Activated T-helper 17 cell treated with anti-CD3 and anti-CD28 coated beads, Interleukin-2, amount 50 U/mL, for 72 hours (primary cell): ENCODE results near the gene SLC25A52. TPM values are rescaled to one million over a fixed set of nuclear protein-coding genes. Genes with fewer than 3 reads are reported as not detected.
"Not testable (repeated sequence)": the region's sequence is repeated elsewhere in the genome, so short reads cannot be mapped to it uniquely, and the experiment has no call there.

Source experiments
- ATAC-seq: fragments of 150-1000 bp; cut with Tn5 transposase; replicated peaks from 2 replicates; pipeline ENCODE4 v1.10.0; 2021; ENCODE audit warnings: mild to moderate bottlenecking, moderate library complexity
- H3K27ac Mint-ChIP-seq: one replicate; pipeline ENCODE4 v1.8.0; 2022; ENCODE audit warnings: mixed read lengths
- H3K27me3 Mint-ChIP-seq: one replicate; pipeline ENCODE4 v1.8.0; 2022; ENCODE audit warnings: mixed read lengths
- H3K36me3 Mint-ChIP-seq: one replicate; pipeline ENCODE4 v1.8.0; 2022; ENCODE audit warnings: low read depth, mild to moderate bottlenecking, mixed read lengths
- H3K4me1 Mint-ChIP-seq: one replicate; pipeline ENCODE4 v1.8.0; 2022; ENCODE audit warnings: mixed read lengths
- H3K4me3 Mint-ChIP-seq: one replicate; pipeline ENCODE4 v1.8.0; 2022; ENCODE audit warnings: mild to moderate bottlenecking, mixed read lengths
- H3K9me3 Mint-ChIP-seq: one replicate; pipeline ENCODE4 v1.8.0; 2022; ENCODE audit warnings: mixed read lengths
- total RNA-seq, 2 donors: library from RNA; stranded (reverse); gene quantifications; one replicate each; pipeline ENCODE4 v1.2.3, GENCODE V29; 2022

The SLC25A52 gene, protein sequence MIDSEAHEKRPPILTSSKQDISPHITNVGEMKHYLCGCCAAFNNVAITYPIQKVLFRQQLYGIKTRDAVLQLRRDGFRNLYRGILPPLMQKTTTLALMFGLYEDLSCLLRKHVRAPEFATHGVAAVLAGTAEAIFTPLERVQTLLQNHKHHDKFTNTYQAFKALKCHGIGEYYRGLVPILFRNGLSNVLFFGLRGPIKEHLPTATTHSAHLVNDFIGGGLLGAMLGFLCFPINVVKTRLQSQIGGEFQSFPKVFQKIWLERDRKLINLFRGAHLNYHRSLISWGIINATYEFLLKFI
- not detected for total RNA-seq

DNA sequence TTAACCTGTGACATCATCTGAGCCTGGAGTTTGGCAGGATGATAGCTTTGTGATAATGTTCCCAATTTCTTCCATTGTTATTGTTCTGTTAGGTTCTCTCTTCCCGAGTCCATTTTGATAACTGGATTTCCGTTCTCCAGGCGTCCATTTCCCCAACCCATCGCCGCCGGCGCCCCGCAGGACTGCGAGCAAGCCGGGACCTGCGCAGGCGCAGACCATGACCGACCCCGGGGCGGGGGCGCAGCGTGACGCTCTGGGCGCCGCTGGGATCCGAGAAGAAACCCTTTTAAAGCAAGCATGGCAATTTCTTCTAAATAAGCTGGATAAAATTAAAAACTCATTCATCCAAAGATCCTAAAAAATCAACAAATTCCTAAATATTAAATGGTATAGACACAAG lies at the start of gene SLC25A52:
TSS of gene SLC25A52 (minus strand) at position 186 of the 400 bp plus-strand sequence. CDS start 219 bp downstream, outside the sequence.
- H3K27me3 Mint-ChIP-seq = peaks cover 8% of the 10 kb centered on the region
- H3K27ac Mint-ChIP-seq = no peak within 1 kb of the TSS
- no peak for ATAC-seq
- no peaks in the 10 kb centered on the region for H3K36me3 Mint-ChIP-seq
- H3K9me3 Mint-ChIP-seq = no peaks in the 10 kb centered on the region
- H3K4me3 Mint-ChIP-seq = no peak within 1 kb of the TSS
- no peaks in the 10 kb centered on the region for H3K4me1 Mint-ChIP-seq

DNA sequence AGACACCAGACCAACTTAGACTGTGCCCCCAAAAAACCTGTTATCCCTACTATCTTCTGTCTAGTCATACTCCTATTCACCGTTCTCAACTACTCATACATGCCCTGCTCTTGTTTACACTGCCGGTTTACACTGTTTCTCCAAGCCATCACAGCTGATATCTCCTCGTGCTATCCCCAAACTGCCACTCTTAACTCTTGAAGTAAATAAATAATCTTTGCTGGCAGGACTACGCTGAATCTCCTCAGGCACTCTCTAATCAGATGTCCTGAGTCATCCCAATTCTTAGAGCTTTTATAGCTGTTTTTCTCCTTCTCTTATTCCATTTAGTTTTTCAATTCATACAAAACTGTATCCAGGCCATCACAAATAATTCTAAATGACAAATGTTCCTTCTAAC lies 48.4 kb upstream of the SLC25A52 start:
- not testable (repeated sequence) for H3K27me3 Mint-ChIP-seq, ATAC-seq, H3K36me3 Mint-ChIP-seq, H3K27ac Mint-ChIP-seq, H3K4me3 Mint-ChIP-seq, H3K4me1 Mint-ChIP-seq, H3K9me3 Mint-ChIP-seq

DNA sequence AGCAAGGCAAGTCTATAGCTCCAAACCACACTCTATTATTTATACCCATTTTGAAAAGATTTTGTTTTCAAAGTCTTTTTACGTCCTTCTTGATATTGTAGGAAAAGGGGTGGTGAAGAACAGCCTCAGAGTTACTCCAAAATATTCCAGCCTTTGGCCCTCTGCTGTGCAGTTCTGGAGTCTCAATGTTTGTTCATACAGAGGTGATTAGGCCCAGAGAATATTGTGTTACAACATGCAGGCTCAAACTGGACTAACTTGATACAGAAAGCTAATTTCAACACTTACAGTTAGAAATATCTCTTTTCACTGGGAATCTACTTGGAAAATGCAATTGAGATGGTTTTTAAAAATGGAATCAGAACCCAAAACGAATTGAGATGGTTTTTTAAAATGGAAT lies 40.4 kb upstream of the SLC25A52 start:
- H3K4me3 Mint-ChIP-seq = no peak overlapping the region
- H3K4me1 Mint-ChIP-seq = no peaks in the 10 kb centered on the region
- H3K27me3 Mint-ChIP-seq = peaks cover 8% of the 10 kb centered on the region
- no peaks in the 10 kb centered on the region for H3K36me3 Mint-ChIP-seq
- ATAC-seq = no peak
- no peak overlapping the region for H3K27ac Mint-ChIP-seq
- no peaks in the 10 kb centered on the region for H3K9me3 Mint-ChIP-seq

DNA sequence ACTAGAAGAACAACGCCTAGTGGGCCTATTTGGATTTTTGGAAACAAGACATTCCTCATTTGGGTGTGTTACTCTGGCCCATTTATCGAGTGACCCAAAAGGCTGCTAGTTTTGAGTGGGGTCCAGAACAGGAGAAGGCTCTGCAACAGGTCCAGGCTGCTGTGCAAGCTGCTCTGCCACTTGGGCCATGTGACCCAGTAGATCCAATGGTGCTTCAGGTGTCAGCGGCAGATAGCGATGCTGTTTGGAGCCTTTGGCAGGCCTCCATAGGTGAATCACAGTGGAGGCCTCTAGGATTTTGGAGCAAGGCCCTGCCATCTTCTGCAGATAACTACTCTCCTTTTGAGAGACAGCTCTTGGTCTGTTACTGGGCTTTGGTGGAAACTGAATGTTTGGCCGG lies 38.6 kb upstream of the SLC25A52 start:
- H3K27ac Mint-ChIP-seq, H3K4me1 Mint-ChIP-seq, H3K9me3 Mint-ChIP-seq, ATAC-seq, H3K36me3 Mint-ChIP-seq, H3K4me3 Mint-ChIP-seq, H3K27me3 Mint-ChIP-seq: not testable (repeated sequence)

DNA sequence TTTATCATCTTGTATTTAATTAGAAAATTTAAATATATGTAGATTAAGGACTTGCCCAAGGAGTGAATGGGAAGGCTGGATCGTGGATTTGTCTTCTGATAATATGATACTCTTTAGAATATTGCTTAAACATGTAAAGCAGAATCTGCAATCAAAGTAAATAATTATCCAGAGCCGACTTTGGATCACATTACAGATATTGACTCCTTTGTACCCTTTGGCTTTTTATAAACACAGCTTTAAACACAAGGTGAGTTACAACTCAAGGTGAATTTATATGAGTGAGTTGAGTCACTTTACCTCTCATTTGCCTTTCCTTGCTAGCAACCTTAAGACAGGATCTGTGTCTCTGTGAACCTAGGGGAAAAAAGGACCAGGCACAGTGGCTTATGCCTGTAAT lies 37.7 kb upstream of the SLC25A52 start:
- no peak overlapping the region for H3K27ac Mint-ChIP-seq
- no peak for ATAC-seq
- peaks cover 8% of the 10 kb centered on the region for H3K27me3 Mint-ChIP-seq
- H3K4me1 Mint-ChIP-seq = no peaks in the 10 kb centered on the region
- H3K9me3 Mint-ChIP-seq = no peaks in the 10 kb centered on the region
- no peaks in the 10 kb centered on the region for H3K36me3 Mint-ChIP-seq
- H3K4me3 Mint-ChIP-seq = no peak overlapping the region

DNA sequence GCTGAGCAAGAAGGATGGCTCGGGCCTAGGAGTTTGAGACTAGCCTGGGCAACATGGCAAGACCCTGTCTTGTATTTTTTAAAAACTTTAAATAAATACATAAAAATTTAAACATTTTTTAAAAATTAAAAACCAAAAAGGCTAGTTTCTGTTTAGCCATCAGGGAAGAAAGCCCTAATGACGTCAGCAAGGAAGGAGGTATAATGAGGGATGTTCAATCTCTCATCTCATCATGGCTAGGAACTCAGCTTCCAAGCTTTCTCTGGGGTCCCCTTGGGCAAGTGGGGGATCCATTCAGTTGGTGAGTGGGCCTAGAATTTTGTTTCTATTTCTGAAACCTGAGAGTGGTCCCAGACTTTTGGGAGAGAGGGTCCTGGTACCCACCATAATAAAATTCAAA lies 35.1 kb upstream of the SLC25A52 start:
- Mint-ChIP-seq H3K4me3 (no peak overlapping the region), H3K27ac (no peak overlapping the region), H3K36me3 (no peaks in the 10 kb centered on the region), H3K27me3 (peaks cover 3% of the 10 kb centered on the region), H3K4me1 (no peaks in the 10 kb centered on the region), H3K9me3 (no peaks in the 10 kb centered on the region)
- no peak for ATAC-seq

DNA sequence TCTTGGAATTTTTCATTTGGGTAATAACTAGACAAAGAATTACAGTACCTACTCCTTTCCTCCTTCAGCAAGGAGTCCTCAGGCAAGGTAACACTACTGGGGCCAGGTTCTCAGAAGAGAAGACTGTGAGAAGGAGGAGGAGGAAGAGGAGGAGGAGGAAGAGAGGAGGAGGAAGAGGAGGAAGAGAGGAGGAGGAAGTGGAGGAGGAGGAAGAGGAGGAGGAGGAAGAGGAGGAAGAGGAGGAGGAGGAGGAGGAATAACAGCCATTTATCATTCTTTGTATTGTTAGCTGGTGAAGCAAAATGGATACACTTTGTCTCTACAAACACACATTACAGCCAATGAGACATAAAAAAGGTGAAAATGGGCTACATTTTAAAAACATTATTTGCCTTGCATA lies 32.9 kb upstream of the SLC25A52 start:
- Mint-ChIP-seq H3K4me1 (no peaks in the 10 kb centered on the region), H3K27me3 (peaks cover 3% of the 10 kb centered on the region), H3K4me3 (no peak overlapping the region), H3K9me3 (no peaks in the 10 kb centered on the region), H3K27ac (no peak overlapping the region), H3K36me3 (no peaks in the 10 kb centered on the region)
- no peak for ATAC-seq

DNA sequence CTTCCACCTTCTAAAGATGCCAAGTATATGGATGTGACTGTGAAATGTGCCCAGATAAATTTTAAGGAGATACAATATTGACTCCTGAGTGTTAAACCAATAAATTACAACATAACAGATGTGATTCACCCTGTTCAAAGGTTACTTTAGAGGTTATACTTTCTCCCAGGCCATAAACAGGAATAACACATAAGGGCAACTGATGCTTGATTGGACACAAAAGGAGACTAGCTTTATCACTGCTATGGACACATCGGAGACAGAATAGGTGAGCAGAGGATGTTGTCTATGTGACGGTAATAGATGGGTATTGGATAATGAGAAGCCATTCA lies 31.9 kb upstream of the SLC25A52 start:
- no peak overlapping the region for H3K4me3 Mint-ChIP-seq
- no peak for ATAC-seq
- no peaks in the 10 kb centered on the region for H3K9me3 Mint-ChIP-seq

DNA sequence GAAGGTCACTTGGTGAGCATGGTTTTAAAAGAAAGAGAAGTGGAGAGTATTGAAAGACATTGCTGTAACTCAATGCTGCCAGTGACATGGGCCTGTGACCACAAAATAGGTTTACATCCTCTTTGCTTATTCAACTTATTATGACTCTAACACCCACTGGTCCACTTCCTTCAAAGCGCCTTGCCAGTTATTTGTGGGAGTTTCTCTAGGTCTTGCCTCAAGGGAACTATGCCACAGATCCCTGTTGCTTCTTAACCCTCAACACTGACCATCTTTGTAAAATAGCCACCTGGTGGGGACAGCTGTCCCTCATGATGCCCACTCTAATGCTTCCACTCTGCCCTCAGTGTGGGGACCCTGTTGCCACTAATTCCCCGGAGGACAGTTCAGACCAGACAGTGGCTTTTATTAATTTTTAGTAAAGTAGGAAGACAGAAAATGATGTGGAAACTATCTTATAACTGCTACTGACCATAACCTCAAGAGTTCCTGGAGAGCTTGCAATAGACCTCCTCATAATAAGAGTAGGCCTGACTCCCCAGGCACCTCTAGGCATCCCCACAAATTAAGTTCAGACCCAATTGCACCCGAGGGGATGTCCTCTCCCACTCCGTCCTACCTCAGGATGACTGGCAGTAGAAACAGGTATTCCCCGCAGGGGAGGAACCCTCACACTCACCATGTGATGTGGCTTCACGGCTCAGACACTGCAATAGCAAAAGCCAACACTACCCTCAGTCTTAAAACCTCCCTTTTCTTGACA lies 31.3 kb upstream of the SLC25A52 start:
- Mint-ChIP-seq H3K27ac (no peak overlapping the region), H3K27me3 (peaks cover 3% of the 10 kb centered on the region), H3K4me3 (no peak overlapping the region), H3K4me1 (no peaks in the 10 kb centered on the region), H3K36me3 (no peaks in the 10 kb centered on the region), H3K9me3 (no peaks in the 10 kb centered on the region)
- ATAC-seq = no peak

More for the DNA sequence above, 31.9 kb upstream of the SLC25A52 start:
- Mint-ChIP-seq H3K27me3 (peaks cover 3% of the 10 kb centered on the region), H3K27ac (no peak overlapping the region), H3K36me3 (no peaks in the 10 kb centered on the region), H3K4me1 (no peaks in the 10 kb centered on the region)

DNA sequence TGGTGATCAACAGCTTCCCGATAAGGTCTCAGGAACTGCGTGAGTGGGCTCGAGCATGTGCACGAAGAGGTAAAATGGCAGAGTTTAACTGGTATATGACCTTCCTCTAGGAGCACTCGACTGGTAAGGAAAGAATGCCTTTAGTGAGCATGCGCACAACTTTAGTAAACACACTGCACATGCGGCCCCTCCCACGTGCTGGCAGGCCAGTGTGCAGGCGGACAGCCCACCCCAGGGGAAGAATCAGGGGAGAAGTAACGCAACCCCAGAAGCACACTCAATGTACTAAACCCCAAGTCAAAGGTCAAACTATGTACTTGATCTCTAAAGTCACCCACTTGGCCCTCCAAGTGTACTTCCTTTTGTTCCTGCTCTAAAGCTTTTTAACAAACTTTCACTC lies 28.7 kb upstream of the SLC25A52 start:
- H3K36me3 Mint-ChIP-seq = no peaks in the 10 kb centered on the region
- no peak overlapping the region for H3K4me3 Mint-ChIP-seq
- no peak overlapping the region for H3K27ac Mint-ChIP-seq
- ATAC-seq = no peak
- no peaks in the 10 kb centered on the region for H3K9me3 Mint-ChIP-seq
- H3K4me1 Mint-ChIP-seq = no peaks in the 10 kb centered on the region
- peaks cover 4% of the 10 kb centered on the region for H3K27me3 Mint-ChIP-seq

DNA sequence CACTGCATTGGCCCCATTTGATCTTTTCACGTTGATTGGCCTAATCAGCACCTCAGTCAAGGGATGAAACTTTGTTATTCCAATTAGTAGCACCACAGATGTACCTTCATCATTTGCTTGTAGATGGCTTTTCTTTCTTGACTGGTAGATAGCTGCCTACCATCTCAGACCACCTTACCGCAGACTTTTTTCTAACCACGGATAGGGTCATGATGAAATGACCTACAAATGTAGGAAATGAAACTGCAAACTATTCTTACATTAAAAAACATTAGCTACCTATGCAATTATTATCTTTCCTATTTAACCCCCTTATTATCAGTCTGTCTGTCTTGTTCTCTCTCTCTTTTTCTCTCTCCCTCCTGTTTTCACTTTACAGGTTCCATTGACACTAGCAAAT lies 22.4 kb upstream of the SLC25A52 start:
- peaks cover 5% of the 10 kb centered on the region for H3K9me3 Mint-ChIP-seq
- no peak overlapping the region for H3K27ac Mint-ChIP-seq
- no peak for ATAC-seq
- H3K36me3 Mint-ChIP-seq = no peaks in the 10 kb centered on the region
- peaks cover 13% of the 10 kb centered on the region for H3K27me3 Mint-ChIP-seq
- no peak overlapping the region for H3K4me3 Mint-ChIP-seq
- no peaks in the 10 kb centered on the region for H3K4me1 Mint-ChIP-seq

DNA sequence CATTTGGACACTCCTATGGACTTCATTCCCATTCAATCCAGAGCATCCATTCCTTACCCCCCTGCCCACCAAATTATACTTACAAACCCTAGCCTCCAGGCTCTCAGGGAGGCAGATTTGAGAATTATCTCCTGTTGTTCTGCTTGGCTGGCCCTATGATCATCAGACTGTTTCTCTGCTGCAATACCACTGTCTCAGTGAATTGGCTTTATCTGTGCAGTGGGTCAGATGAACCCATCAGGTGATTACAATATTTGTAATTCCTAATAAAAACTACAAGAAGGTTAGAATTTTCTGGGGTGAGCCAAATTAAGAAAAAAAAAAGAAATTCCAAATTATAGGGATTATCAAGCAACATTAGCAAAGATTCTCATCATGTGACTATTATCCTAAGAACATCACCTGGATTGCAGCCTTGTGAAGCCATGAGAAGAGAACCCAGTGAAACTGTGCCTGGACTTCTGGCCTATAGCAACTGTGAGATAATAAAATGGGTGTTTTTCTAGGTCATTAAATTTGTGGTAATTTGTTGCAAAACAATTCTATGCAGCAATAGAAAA lies 17.8 kb upstream of the SLC25A52 start:
- Mint-ChIP-seq H3K27ac (no peak overlapping the region), H3K27me3 (peaks cover 6% of the 10 kb centered on the region), H3K36me3 (no peaks in the 10 kb centered on the region), H3K9me3 (peaks cover 6% of the 10 kb centered on the region), H3K4me1 (no peaks in the 10 kb centered on the region), H3K4me3 (no peak overlapping the region)
- ATAC-seq = no peak

DNA sequence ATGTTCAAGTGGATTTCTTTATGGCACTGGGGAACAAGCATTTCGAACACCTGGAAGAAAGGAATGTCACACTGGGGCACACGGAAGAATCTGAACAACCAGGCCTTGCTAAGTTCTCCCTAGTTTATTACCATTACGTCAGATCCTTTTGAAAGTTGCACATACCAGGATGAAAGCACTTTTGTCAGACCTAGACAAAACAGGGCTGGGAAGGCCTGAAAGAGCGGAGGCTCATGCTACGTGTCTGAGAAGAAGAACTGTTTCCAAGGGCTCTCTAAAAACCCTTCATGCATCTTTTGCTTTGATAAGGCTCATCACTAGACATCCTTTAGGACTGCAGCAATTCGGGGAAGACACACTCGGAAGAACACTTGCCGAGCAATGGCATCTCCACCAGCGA lies 15.4 kb upstream of the SLC25A52 start:
- H3K36me3 Mint-ChIP-seq = no peaks in the 10 kb centered on the region
- H3K27ac Mint-ChIP-seq = no peak overlapping the region
- H3K27me3 Mint-ChIP-seq = peaks cover 3% of the 10 kb centered on the region
- H3K4me1 Mint-ChIP-seq = no peaks in the 10 kb centered on the region
- no peak for ATAC-seq
- peaks cover 6% of the 10 kb centered on the region for H3K9me3 Mint-ChIP-seq
- no peak overlapping the region for H3K4me3 Mint-ChIP-seq

DNA sequence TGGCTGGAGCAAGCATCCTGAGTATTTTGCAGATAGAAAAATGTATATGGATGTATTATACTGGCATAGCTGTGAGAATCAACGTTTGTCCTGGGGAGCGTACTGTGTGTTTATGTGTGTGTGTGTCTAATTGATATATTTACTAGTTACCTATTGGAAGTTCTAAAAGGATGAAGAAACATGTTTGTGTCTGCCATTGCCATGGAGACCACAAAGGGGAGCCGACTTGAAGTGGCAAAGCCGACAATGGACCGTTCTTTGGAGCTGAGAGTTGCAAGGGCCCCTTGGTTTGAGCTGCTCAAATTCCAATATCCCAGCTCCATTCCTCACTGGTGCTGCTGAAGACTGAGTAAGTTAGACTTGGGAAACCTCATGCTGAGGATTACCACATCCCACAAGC lies 14.3 kb upstream of the SLC25A52 start:
- Mint-ChIP-seq H3K27ac (no peak overlapping the region), H3K4me3 (no peak overlapping the region), H3K4me1 (no peaks in the 10 kb centered on the region), H3K27me3 (no peaks in the 10 kb centered on the region), H3K36me3 (no peaks in the 10 kb centered on the region), H3K9me3 (peaks cover 6% of the 10 kb centered on the region)
- no peak for ATAC-seq

DNA sequence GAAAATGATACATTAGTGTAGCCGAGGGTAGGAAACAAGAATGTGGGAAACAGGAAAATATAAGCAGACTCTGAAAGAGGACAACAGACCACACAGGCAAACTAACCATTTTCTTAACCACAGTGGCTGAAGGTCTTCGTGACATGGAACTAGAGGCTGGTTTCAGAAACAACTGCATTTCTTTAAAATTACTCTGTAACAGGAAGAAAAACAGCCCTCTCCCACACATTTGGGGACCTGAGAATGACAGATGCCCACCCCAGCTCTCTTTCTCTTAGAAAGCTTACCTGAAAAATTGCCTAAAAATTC lies 13.8 kb upstream of the SLC25A52 start:
- H3K36me3 Mint-ChIP-seq = no peaks in the 10 kb centered on the region
- peaks cover under 1% of the 10 kb centered on the region for H3K27me3 Mint-ChIP-seq
- no peaks in the 10 kb centered on the region for H3K4me1 Mint-ChIP-seq
- H3K4me3 Mint-ChIP-seq = no peak overlapping the region
- peaks cover 6% of the 10 kb centered on the region for H3K9me3 Mint-ChIP-seq
- H3K27ac Mint-ChIP-seq = no peak overlapping the region
- no peak for ATAC-seq
